ENCODE results near the gene DRGX.

Gene DRGX

GRCh38 chr10:49347827-49348226 lies 48.1 kb downstream of the DRGX start:
- Histone ChIP-seq H3K4me1 (ENCODE audit: control insufficient read depth, insufficient read depth, low read length) (no peaks in the 10 kb centered on the region), H3K27ac (ENCODE audit: insufficient read depth, low read depth, low read length, poor library complexity, severe bottlenecking) (no peak overlapping the region), H3K27me3 (ENCODE audit: control insufficient read depth, insufficient read depth, low read length, poor library complexity, severe bottlenecking) (no peaks in the 10 kb centered on the region), H3K36me3 (ENCODE audit: control insufficient read depth, insufficient read depth, low read length) (no peaks in the 10 kb centered on the region), H3K9me3 (ENCODE audit: control insufficient read depth, low read length) (no peaks in the 10 kb centered on the region), H3K4me3 (ENCODE audit: insufficient read depth, low read depth, low read length) (no peak overlapping the region)
- 90 to 97% methylated on average over 3 of the region's 3 CpGs for WGBS, 2 experiments

DNA sequence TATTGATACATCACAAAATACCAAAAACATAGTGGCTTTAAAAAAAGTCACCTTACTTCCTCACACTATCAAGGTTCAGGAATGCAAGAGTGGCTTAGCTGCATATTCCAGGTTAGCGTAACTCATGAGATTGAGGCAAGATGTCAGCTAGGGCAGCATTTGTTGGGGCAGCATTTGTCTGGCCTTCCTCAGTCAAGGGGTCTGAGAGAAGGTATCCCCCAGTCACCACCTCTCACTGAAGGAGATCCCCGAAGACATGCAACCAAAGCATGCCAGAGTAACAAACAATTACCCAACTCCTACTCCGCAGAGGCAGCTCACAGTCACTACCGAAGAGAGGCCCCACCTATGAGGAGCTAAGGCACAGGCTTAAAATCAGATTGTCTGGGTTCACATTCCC lies 48.5 kb downstream of the DRGX start:
- WGBS, 2 experiments: 92 to 93% methylated on average over 4 of the region's 4 CpGs

DNA sequence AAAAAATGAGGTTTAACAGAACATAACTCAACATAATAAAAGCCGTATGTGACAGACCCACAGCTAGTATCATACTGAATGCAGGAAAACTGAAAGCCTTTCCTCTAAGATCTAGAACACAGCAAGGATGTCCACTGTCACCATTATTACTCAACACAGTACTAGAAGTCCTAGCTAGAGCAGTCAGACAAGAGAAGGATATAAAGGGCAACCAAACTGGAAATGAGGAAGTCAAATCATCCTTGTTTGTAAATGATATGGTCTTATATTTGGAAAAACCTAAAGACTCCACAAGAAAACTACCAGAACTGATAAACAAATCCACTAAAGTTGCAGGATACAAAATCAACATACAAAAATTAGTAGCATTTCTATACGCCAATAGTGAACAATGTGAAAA lies 51.0 kb downstream of the DRGX start:
- Histone ChIP-seq H3K9me3 (ENCODE audit: control insufficient read depth, low read length) (no peaks in the 10 kb centered on the region), H3K27me3 (ENCODE audit: control insufficient read depth, insufficient read depth, low read length, poor library complexity, severe bottlenecking) (no peaks in the 10 kb centered on the region), H3K27ac (ENCODE audit: insufficient read depth, low read depth, low read length, poor library complexity, severe bottlenecking) (no peak overlapping the region), H3K4me3 (ENCODE audit: insufficient read depth, low read depth, low read length) (no peak overlapping the region), H3K36me3 (ENCODE audit: control insufficient read depth, insufficient read depth, low read length) (no peaks in the 10 kb centered on the region), H3K4me1 (ENCODE audit: control insufficient read depth, insufficient read depth, low read length) (no peaks in the 10 kb centered on the region)
- WGBS, 2 experiments: 83 to 94% methylated on average over 1 of the region's 2 CpGs

More for the DNA sequence above, 48.5 kb downstream of the DRGX start:
- H3K36me3 ChIP-seq (ENCODE audit: control insufficient read depth, insufficient read depth, low read length): no peaks in the 10 kb centered on the region
- H3K27ac ChIP-seq (ENCODE audit: insufficient read depth, low read depth, low read length, poor library complexity, severe bottlenecking): no peak overlapping the region
- no peaks in the 10 kb centered on the region for H3K27me3 ChIP-seq (ENCODE audit: control insufficient read depth, insufficient read depth, low read length, poor library complexity, severe bottlenecking)
- H3K4me1 ChIP-seq (ENCODE audit: control insufficient read depth, insufficient read depth, low read length): no peaks in the 10 kb centered on the region
- H3K4me3 ChIP-seq (ENCODE audit: insufficient read depth, low read depth, low read length): no peak overlapping the region
- H3K9me3 ChIP-seq (ENCODE audit: control insufficient read depth, low read length): no peaks in the 10 kb centered on the region

DNA sequence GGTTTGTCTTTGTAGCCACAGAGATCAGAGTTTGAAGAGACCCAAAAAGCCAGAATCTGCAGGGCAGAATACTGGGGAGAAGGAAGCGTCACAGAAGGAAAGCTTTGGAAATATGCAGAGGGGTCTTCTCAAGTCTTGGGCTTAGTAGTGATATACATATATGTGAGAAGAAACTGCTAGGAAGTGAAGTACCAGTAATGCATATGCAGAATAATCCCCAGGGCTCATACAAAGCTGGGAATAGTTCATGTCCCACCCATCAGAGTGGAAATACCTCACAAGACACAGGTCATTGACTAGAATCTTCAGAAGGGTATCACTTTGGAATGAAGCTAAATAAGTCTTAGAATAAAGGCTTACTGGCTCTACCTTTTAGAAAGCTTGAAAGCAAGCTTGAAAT lies 57.3 kb downstream of the DRGX start:
- Histone ChIP-seq H3K27me3 (ENCODE audit: control insufficient read depth, insufficient read depth, low read length, poor library complexity, severe bottlenecking) (no peaks in the 10 kb centered on the region), H3K27ac (ENCODE audit: insufficient read depth, low read depth, low read length, poor library complexity, severe bottlenecking) (no peak overlapping the region), H3K9me3 (ENCODE audit: control insufficient read depth, low read length) (no peaks in the 10 kb centered on the region), H3K4me1 (ENCODE audit: control insufficient read depth, insufficient read depth, low read length) (no peaks in the 10 kb centered on the region), H3K4me3 (ENCODE audit: insufficient read depth, low read depth, low read length) (no peak overlapping the region), H3K36me3 (ENCODE audit: control insufficient read depth, insufficient read depth, low read length) (no peaks in the 10 kb centered on the region)
- WGBS, 2 experiments: 84 to 94% methylated on average over 1 of the region's 1 CpG

- Histone ChIP-seq H3K27me3 (ENCODE audit: control insufficient read depth, insufficient read depth, low read length, poor library complexity, severe bottlenecking) (no peaks in the 10 kb centered on the region), H3K9me3 (ENCODE audit: control insufficient read depth, low read length) (no peaks in the 10 kb centered on the region), H3K4me1 (ENCODE audit: control insufficient read depth, insufficient read depth, low read length) (no peaks in the 10 kb centered on the region), H3K4me3 (ENCODE audit: insufficient read depth, low read depth, low read length) (no peak overlapping the region), H3K36me3 (ENCODE audit: control insufficient read depth, insufficient read depth, low read length) (no peaks in the 10 kb centered on the region), H3K27ac (ENCODE audit: insufficient read depth, low read depth, low read length, poor library complexity, severe bottlenecking) (no peak overlapping the region)
- 93 to 100% methylated on average over 1 of the region's 1 CpG for WGBS, 2 experiments
Observed at GRCh38 chr10:49335364-49335972, 60.4 kb downstream of the DRGX start.

- Histone ChIP-seq H3K9me3 (ENCODE audit: control insufficient read depth, low read length) (no peaks in the 10 kb centered on the region), H3K27me3 (ENCODE audit: control insufficient read depth, insufficient read depth, low read length, poor library complexity, severe bottlenecking) (no peaks in the 10 kb centered on the region), H3K4me3 (ENCODE audit: insufficient read depth, low read depth, low read length) (no peak overlapping the region), H3K4me1 (ENCODE audit: control insufficient read depth, insufficient read depth, low read length) (no peaks in the 10 kb centered on the region), H3K36me3 (ENCODE audit: control insufficient read depth, insufficient read depth, low read length) (no peaks in the 10 kb centered on the region), H3K27ac (ENCODE audit: insufficient read depth, low read depth, low read length, poor library complexity, severe bottlenecking) (no peak overlapping the region)
Observed at GRCh38 chr10:49334964-49335363, 60.9 kb downstream of the DRGX start.

DNA sequence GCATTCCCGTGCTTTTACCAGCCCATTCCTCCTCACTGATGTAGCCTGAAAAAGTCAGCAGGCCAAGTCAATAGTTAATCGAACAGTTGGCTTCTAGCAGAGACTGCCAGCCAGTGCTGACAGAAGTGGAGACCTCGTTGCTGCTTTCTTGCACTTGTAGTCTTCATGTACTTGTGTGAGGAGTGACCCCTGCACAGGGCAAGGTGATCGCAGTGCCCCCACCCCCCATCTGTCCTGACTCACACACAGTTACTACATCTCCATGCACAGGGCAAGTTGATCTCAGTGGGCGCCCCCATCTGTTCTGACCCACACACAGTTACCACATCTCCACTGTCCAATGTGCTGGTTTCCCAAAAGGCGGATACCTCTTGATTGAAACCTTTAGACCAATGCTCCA lies 62.7 kb downstream of the DRGX start:
- Histone ChIP-seq H3K27ac (ENCODE audit: insufficient read depth, low read depth, low read length, poor library complexity, severe bottlenecking) (no peak overlapping the region), H3K4me3 (ENCODE audit: insufficient read depth, low read depth, low read length) (no peak overlapping the region), H3K36me3 (ENCODE audit: control insufficient read depth, insufficient read depth, low read length) (no peaks in the 10 kb centered on the region), H3K9me3 (ENCODE audit: control insufficient read depth, low read length) (no peaks in the 10 kb centered on the region), H3K27me3 (ENCODE audit: control insufficient read depth, insufficient read depth, low read length, poor library complexity, severe bottlenecking) (no peaks in the 10 kb centered on the region), H3K4me1 (ENCODE audit: control insufficient read depth, insufficient read depth, low read length) (no peaks in the 10 kb centered on the region)
- 91 to 92% methylated on average over 6 of the region's 6 CpGs for WGBS, 2 experiments

DNA sequence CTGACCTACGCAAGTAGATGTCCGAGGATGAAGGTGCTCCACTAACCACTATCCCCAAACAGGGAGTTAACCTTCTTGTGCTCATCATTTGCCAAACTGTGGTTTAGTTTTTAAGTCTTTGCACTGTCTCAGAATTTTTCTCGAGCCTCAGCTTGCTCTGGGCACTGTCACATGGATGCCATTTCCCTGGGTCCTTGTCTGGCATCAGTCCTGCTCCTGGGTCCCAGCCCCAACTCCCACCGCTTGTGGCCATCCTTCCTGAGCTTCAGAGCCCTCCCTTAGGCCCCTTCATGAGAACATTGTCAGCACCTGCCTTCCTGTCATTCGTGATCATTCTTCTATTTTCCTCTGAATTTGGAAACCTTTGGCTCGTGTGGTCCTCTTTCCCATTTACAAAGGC lies 63.1 kb downstream of the DRGX start:
- H3K9me3 ChIP-seq (ENCODE audit: control insufficient read depth, low read length): no peaks in the 10 kb centered on the region
- 91 to 93% methylated on average over 6 of the region's 6 CpGs for WGBS, 2 experiments
- no peaks in the 10 kb centered on the region for H3K27me3 ChIP-seq (ENCODE audit: control insufficient read depth, insufficient read depth, low read length, poor library complexity, severe bottlenecking)
- H3K4me1 ChIP-seq (ENCODE audit: control insufficient read depth, insufficient read depth, low read length): no peaks in the 10 kb centered on the region
- no peaks in the 10 kb centered on the region for H3K36me3 ChIP-seq (ENCODE audit: control insufficient read depth, insufficient read depth, low read length)
- H3K4me3 ChIP-seq (ENCODE audit: insufficient read depth, low read depth, low read length): no peak overlapping the region
- no peak overlapping the region for H3K27ac ChIP-seq (ENCODE audit: insufficient read depth, low read depth, low read length, poor library complexity, severe bottlenecking)

- no peak overlapping the region for H3K4me3 ChIP-seq (ENCODE audit: insufficient read depth, low read depth, low read length)
- H3K4me1 ChIP-seq (ENCODE audit: control insufficient read depth, insufficient read depth, low read length): no peaks in the 10 kb centered on the region
- no peaks in the 10 kb centered on the region for H3K9me3 ChIP-seq (ENCODE audit: control insufficient read depth, low read length)
- H3K36me3 ChIP-seq (ENCODE audit: control insufficient read depth, insufficient read depth, low read length): no peaks in the 10 kb centered on the region
- no peak overlapping the region for H3K27ac ChIP-seq (ENCODE audit: insufficient read depth, low read depth, low read length, poor library complexity, severe bottlenecking)
- WGBS, 2 experiments: 95 to 97% methylated on average over 4 of the region's 4 CpGs
- no peaks in the 10 kb centered on the region for H3K27me3 ChIP-seq (ENCODE audit: control insufficient read depth, insufficient read depth, low read length, poor library complexity, severe bottlenecking)
Observed at GRCh38 chr10:49332333-49332732, 63.6 kb downstream of the DRGX start.

DNA sequence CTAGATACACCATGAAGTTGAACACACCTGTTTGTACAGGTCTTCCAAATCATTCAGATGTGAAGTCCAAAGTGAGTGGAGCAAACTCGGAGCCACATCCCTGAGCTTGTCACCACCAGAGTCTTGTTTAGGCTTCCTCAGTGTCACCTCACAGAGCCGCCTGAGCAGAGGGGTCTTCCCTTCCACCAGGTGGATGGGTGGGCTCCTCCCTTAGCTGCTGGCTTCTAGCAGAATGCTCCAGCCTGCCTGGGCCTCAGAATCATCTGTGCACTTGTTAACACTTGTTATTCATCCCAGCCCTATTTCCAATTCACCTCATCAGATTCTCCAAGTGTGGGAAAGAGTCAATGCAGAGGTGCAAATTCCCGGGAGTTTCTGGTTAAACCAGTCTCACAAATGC lies 64.5 kb downstream of the DRGX start:
- no peaks in the 10 kb centered on the region for H3K9me3 ChIP-seq (ENCODE audit: control insufficient read depth, low read length)
- no peaks in the 10 kb centered on the region for H3K4me1 ChIP-seq (ENCODE audit: control insufficient read depth, insufficient read depth, low read length)
- H3K4me3 ChIP-seq (ENCODE audit: insufficient read depth, low read depth, low read length): no peak overlapping the region
- H3K27ac ChIP-seq (ENCODE audit: insufficient read depth, low read depth, low read length, poor library complexity, severe bottlenecking): no peak overlapping the region
- 87 to 96% methylated on average over 3 of the region's 3 CpGs for WGBS, 2 experiments
- H3K36me3 ChIP-seq (ENCODE audit: control insufficient read depth, insufficient read depth, low read length): no peaks in the 10 kb centered on the region
- H3K27me3 ChIP-seq (ENCODE audit: control insufficient read depth, insufficient read depth, low read length, poor library complexity, severe bottlenecking): no peaks in the 10 kb centered on the region

DNA sequence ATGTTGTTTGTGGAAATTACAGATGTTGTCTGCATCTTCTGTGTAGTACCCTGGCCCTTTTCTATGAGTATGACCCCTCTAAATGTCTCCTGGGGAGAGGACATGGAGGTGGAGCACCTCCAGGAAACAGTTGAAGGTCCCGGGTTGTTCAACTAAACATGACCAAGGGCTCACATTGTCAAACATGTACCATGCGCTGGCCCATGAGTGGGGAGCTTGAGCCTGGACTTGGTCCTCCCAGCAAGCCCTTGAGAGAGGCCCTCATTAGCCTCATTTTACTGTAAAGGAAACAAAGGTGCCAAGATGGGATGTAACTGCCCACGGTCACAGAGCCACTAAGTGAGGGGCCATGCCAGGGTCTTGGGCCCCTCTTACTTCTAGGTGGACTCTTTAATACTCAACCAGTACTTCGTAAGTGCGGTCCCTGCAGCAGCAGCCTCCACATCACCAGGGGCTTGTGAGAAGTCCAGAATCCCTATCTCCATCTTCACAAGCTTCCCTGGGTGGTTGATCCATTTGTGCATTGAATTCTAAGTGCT lies 65.7 kb downstream of the DRGX start:
- Histone ChIP-seq H3K36me3 (ENCODE audit: control insufficient read depth, insufficient read depth, low read length) (no peaks in the 10 kb centered on the region), H3K4me3 (ENCODE audit: insufficient read depth, low read depth, low read length) (no peak overlapping the region), H3K4me1 (ENCODE audit: control insufficient read depth, insufficient read depth, low read length) (no peaks in the 10 kb centered on the region), H3K9me3 (ENCODE audit: control insufficient read depth, low read length) (no peaks in the 10 kb centered on the region), H3K27me3 (ENCODE audit: control insufficient read depth, insufficient read depth, low read length, poor library complexity, severe bottlenecking) (no peaks in the 10 kb centered on the region), H3K27ac (ENCODE audit: insufficient read depth, low read depth, low read length, poor library complexity, severe bottlenecking) (no peak overlapping the region)
- WGBS, 2 experiments: 92 to 93% methylated on average over 5 of the region's 5 CpGs

All from ectodermal cell (in vitro differentiated cells).